ENCODE measurements around the gene FAM131A. TPM values are rescaled to one million over a fixed set of nuclear protein-coding genes. Genes with fewer than 3 reads are reported as not detected.

Gene FAM131A
- total RNA-seq, 4 donors from 2014 or later: 53.9 to 71.4 (median 65.3) TPM

GRCh38 chr3:184327171-184327570 lies 10.2 kb upstream of the FAM131A start:
- 91 to 93% methylated on average over 16 to 21 of the region's 21 CpGs for WGBS, 2 donors (ENCODE audit: low coverage in 1 of 2)
- Histone ChIP-seq H3K27ac (no peak overlapping the region), H3K9me3 (no peaks in the 10 kb centered on the region), H3K4me1 (peaks cover 0 to 30% (median 0%) of the 10 kb centered on the region in 3 donors), H3K27me3 (no peaks in the 10 kb centered on the region), H3K4me3 (no peak overlapping the region), H3K36me3 (peaks cover 19 to 100% of the 10 kb centered on the region in 2 donors)
- no peak for TF ChIP-seq POLR2A (IDR thresholded peaks at IDR 0.05)
- no peak for TF ChIP-seq CTCF (IDR thresholded peaks at IDR 0.05)
- no peak for TF ChIP-seq EP300 (IDR thresholded peaks at IDR 0.05)
- no peak for TF ChIP-seq POLR2AphosphoS5 (IDR thresholded peaks at IDR 0.05)
- ATAC-seq: no peak

GRCh38 chr3:184328516-184328915 lies 8.9 kb upstream of the FAM131A start:
- no peak for ATAC-seq
- TF ChIP-seq POLR2A (IDR thresholded peaks at IDR 0.05): no peak
- TF ChIP-seq EP300 (IDR thresholded peaks at IDR 0.05): no peak
- no peak for TF ChIP-seq CTCF (IDR thresholded peaks at IDR 0.05)
- TF ChIP-seq POLR2AphosphoS5 (IDR thresholded peaks at IDR 0.05): no peak
- peak overlapping the region in 2 of 4 donors; percentile 5 to 35 for H3K27ac ChIP-seq
- peaks cover 0 to 23% (median 0%) of the 10 kb centered on the region in 3 donors for H3K4me1 ChIP-seq
- peaks cover 19 to 100% of the 10 kb centered on the region in 2 donors for H3K36me3 ChIP-seq
- WGBS, 2 donors (ENCODE audit: low coverage in 1 of 2): 47 to 100% methylated on average over 1 to 3 of the region's 3 CpGs
- no peak overlapping the region for H3K4me3 ChIP-seq
- no peaks in the 10 kb centered on the region for H3K27me3 ChIP-seq
- H3K9me3 ChIP-seq: no peaks in the 10 kb centered on the region

- Histone ChIP-seq H3K27me3 (no peaks in the 10 kb centered on the region), H3K4me1 (peaks cover 0 to 45% (median 6%) of the 10 kb centered on the region in 3 donors), H3K9me3 (no peaks in the 10 kb centered on the region), H3K27ac (peak overlapping the region in 3 of 4 donors; percentile 94 to 99 (median 98)), H3K36me3 (peaks cover 3 to 78% of the 10 kb centered on the region in 2 donors), H3K4me3 (no peak overlapping the region)
- ATAC-seq: no peak
- WGBS, 2 donors (ENCODE audit: low coverage in 1 of 2): 57 to 68% methylated on average over 6 to 10 of the region's 10 CpGs
- TF ChIP-seq POLR2AphosphoS5 (IDR thresholded peaks at IDR 0.05) (peak; percentile 16), POLR2A (IDR thresholded peaks at IDR 0.05) (no peak)
Observed at GRCh38 chr3:184332370-184333090, 4.9 kb upstream of the FAM131A start.

- no peak for ATAC-seq
- Histone ChIP-seq H3K27me3 (no peaks in the 10 kb centered on the region), H3K4me1 (peaks cover 0 to 51% (median 13%) of the 10 kb centered on the region in 3 donors), H3K36me3 (peaks cover 0 to 72% of the 10 kb centered on the region in 2 donors), H3K4me3 (no peak overlapping the region), H3K9me3 (no peaks in the 10 kb centered on the region), H3K27ac (peak overlapping the region in 3 of 4 donors; percentile 94 to 99 (median 98))
- 78 to 87% methylated on average over 3 to 6 of the region's 6 CpGs for WGBS, 2 donors (ENCODE audit: low coverage in 1 of 2)
- TF ChIP-seq EP300 (IDR thresholded peaks at IDR 0.05) (no peak), POLR2A (IDR thresholded peaks at IDR 0.05) (no peak), CTCF (IDR thresholded peaks at IDR 0.05) (no peak), POLR2AphosphoS5 (IDR thresholded peaks at IDR 0.05) (no peak)
Observed at GRCh38 chr3:184333190-184333589, 4.2 kb upstream of the FAM131A start.

GRCh38 chr3:184333700-184334099 lies 3.7 kb upstream of the FAM131A start:
- no peak overlapping the region for H3K4me3 ChIP-seq
- no peak for ATAC-seq
- TF ChIP-seq EP300 (IDR thresholded peaks at IDR 0.05) (no peak), POLR2A (IDR thresholded peaks at IDR 0.05) (no peak), CTCF (IDR thresholded peaks at IDR 0.05) (no peak), POLR2AphosphoS5 (IDR thresholded peaks at IDR 0.05) (no peak)
- H3K27ac ChIP-seq: peak overlapping the region in 3 of 4 donors; percentile 94 to 99 (median 98)
- H3K27me3 ChIP-seq: no peaks in the 10 kb centered on the region
- H3K36me3 ChIP-seq: peaks cover 0 to 67% of the 10 kb centered on the region in 2 donors
- no peaks in the 10 kb centered on the region for H3K9me3 ChIP-seq
- H3K4me1 ChIP-seq: peaks cover 0 to 56% (median 18%) of the 10 kb centered on the region in 3 donors
- WGBS, 2 donors (ENCODE audit: low coverage in 1 of 2): 85 to 86% methylated on average over 2 of the region's 3 CpGs
